Adrenal gland (tissue), 12 donors: ENCODE measurements around the gene ID1. TPM values are rescaled to one million over a fixed set of nuclear protein-coding genes. Genes with fewer than 3 reads are reported as not detected.
A peak's percentile ranks its signal among the peaks of the same experiment; 100 is the strongest.

ENCODE experiments used
- DNase-seq, 7 donors: peaks; one replicate each; pipeline ENCODE4 v3.0.0-alpha.2; 2019 to 2020
- H3K27ac ChIP-seq, 5 donors: fragments of 200-600 bp; sonication (generic) in 4 of 5; 1 replicate in 3 of 5; 2 replicates in 2 of 5; pipeline versions ENCODE4 v1.5.1 to v1.8.0; 2016 to 2020; ENCODE audit warnings: mild to moderate bottlenecking in 1 of 5
- H3K27me3 ChIP-seq: fragments of 200-600 bp; 2 replicates; pipeline ENCODE4 v1.8.0; 2021
- H3K36me3 ChIP-seq, 2 donors: fragments of 200-600 bp; replicated peaks in 1 of 2; 1 replicate in 1 of 2; 2 replicates in 1 of 2; pipeline versions ENCODE4 v1.5.1 to v1.8.0; 2018 to 2022
- H3K4me1 ChIP-seq, 2 donors: fragments of 200-600 bp; replicated peaks in 1 of 2; 1 replicate in 1 of 2; 2 replicates in 1 of 2; pipeline versions ENCODE4 v1.5.1 to v1.8.0; 2018 to 2021
- H3K4me3 ChIP-seq, 4 donors: fragments of 200-600 bp; sonication (generic) in 3 of 4; one replicate each; pipeline ENCODE4 v1.5.1; 2016 to 2018
- H3K9me3 ChIP-seq, 3 donors: fragments of 200-600 bp; sonication (generic) in 1 of 3; replicated peaks in 1 of 3; 1 replicate in 2 of 3; 2 replicates in 1 of 3; pipeline versions ENCODE4 v1.5.1 to v1.8.0; 2016 to 2021
- CTCF ChIP-seq, 6 experiments: fragments of 450-650 bp in 4 of 6; fragments of 200-600 bp in 2 of 6; sonication (generic) in 1 of 6; IDR thresholded peaks; 1 replicate in 5 of 6; 2 replicates in 1 of 6; pipeline versions ENCODE4 v1.5.1 to v1.8.0; 2016 to 2021; ENCODE audit warnings: antibody characterized with exemption in 6 of 6, mild to moderate bottlenecking in 2 of 6, moderate library complexity in 1 of 6
- POLR2A ChIP-seq, 2 donors: fragments of 450-650 bp; IDR thresholded peaks; one replicate each; pipeline ENCODE4 v1.6.1; 2017; ENCODE audit warnings: antibody characterized with exemption in 2 of 2, mild to moderate bottlenecking in 2 of 2, moderate library complexity in 1 of 2
- WGBS, 4 donors: extraction: QIAGEN DNeasy Blood & Tissue Kit in 2 of 4; methylation state at CpG; one replicate each; pipeline versions ENCODE4 v1.1.5 to v1.1.7; 2013 to 2017; 5-methylcytosine and 5-hydroxymethylcytosine counted together
- intact Hi-C, 2 donors: fragments of 100-400 bp; cut with DNase I; formaldehyde crosslinking; loops; one replicate each; pipeline versions ENCODE4 v1.14.1 to v1.15.0; 2022 to 2023
- polyA plus RNA-seq, 3 donors: library from polyadenylated mRNA; stranded (reverse); fragments of 200-250 nt in 2 of 3; fragments of 350-450 nt in 1 of 3; fragmentation: Illumina TruSeq in 1 of 3; extraction: RNeasy Lipid Tissue Mini Kit (QIAGEN cat#74804) in 1 of 3; gene quantifications; one replicate each; pipeline ENCODE4 v1.2.3, GENCODE V29; 2013 to 2014
- total RNA-seq, 9 donors: library from RNA; depleted of rRNA in 4 of 9; stranded (reverse); fragments of >200 nt in 4 of 9; fragments of 120-200 nt in 1 of 9; fragmentation: NEBNext Ultra II Directional in 1 of 9; extraction: Animal tissue kit (Norgen Biotek cat#: 25700) in 1 of 9; gene quantifications; one replicate each; pipeline versions ENCODE4 v1.1.0 to v1.2.4, GENCODE V29; 2013 to 2023
- donor health status: healthy with polysubstance abuse.
- donor health status: Bipolar disorder and iron deficiency.
- donor health status: DM: yes; HTN: yes; CAD: no.
- donor health status: DM: no; HTN: no; CAD: no.
- donor health status: DM: no; HTN: no; CAD: no.
- donor health status: DM: yes; HTN: yes; CAD: no.

ID1 gene
- total and polyA plus RNA-seq, 12 donors, result 19.8 to 468 (median 113) TPM

- H3K9me3 ChIP-seq, result no peaks in the 10 kb centered on the region
- TF ChIP-seq CTCF (IDR thresholded peaks at IDR 0.05), result no peak
- TF ChIP-seq POLR2A (IDR thresholded peaks at IDR 0.05), result peak; percentile 59 to 66
- peaks cover 0 to 22% of the 10 kb centered on the region in 2 donors for H3K4me1 ChIP-seq
- no peaks in the 10 kb centered on the region for H3K27me3 ChIP-seq
- 14 to 19% (median 16%) methylated on average over 34 to 43 of the region's 43 CpGs for WGBS, 4 donors
- intact Hi-C loops, result no loop called here
- H3K27ac ChIP-seq, result peak overlapping the region in 4 of 5 donors; percentile 71 to 90 (median 78)
- DNase-seq, result peak; percentile 85 to 97 (median 93)
- H3K36me3 ChIP-seq, result no peaks in the 10 kb centered on the region
- H3K4me3 ChIP-seq, result peak overlapping the region in 2 of 4 donors; percentile 31 to 64
These were observed 1.1 kb upstream of the ID1 start for GRCh38 chr20:31603822-31604566.

GRCh38 chr20:31604567-31605030 lies 490 bp upstream of the ID1 start:
- TF ChIP-seq POLR2A (IDR thresholded peaks at IDR 0.05), result no peak
- no peak for TF ChIP-seq CTCF (IDR thresholded peaks at IDR 0.05)
- intact Hi-C loops, result no loop called here
- H3K27ac ChIP-seq, result peak overlapping the region in 4 of 5 donors; percentile 71 to 90 (median 78)
- no peaks in the 10 kb centered on the region for H3K36me3 ChIP-seq
- DNase-seq, result no peak
- no peaks in the 10 kb centered on the region for H3K27me3 ChIP-seq
- peak overlapping the region in 2 of 4 donors; percentile 31 to 64 for H3K4me3 ChIP-seq
- no peaks in the 10 kb centered on the region for H3K9me3 ChIP-seq
- whole genome bisulfite sequencing, 4 donors, result 0 to 3% (median 1%) methylated on average over 11 to 14 of the region's 14 CpGs
- peaks cover 0 to 22% of the 10 kb centered on the region in 2 donors for H3K4me1 ChIP-seq

DNA sequence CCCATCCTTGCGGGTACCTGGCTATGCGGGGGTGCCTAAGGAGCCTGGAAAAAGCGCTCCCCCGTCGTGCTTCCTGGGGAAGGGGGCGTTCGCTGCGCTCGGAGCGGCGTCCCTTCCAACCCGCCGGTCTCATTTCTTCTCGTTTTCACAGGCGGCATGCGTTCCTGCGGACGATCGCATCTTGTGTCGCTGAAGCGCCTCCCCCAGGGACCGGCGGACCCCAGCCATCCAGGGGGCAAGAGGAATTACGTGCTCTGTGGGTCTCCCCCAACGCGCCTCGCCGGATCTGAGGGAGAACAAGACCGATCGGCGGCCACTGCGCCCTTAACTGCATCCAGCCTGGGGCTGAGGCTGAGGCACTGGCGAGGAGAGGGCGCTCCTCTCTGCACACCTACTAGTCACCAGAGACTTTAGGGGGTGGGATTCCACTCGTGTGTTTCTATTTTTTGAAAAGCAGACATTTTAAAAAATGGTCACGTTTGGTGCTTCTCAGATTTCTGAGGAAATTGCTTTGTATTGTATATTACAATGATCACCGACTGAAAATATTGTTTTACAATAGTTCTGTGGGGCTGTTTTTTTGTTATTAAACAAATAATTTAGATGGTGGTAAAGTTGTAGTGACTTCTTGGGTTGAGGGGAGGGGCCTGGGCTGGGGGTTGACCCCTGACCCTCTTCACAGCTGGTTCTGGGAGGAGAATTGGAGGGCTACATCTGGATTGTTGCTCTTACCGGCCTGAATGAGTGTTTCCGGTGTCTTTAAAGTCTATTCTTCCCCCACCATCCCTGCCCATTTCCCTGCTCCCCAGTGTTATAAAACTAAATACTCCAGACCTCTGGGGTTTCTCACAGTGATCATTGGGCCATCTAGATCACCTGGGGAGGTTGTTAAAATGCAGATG lies 1.1 kb downstream of the ID1 start:
- Histone ChIP-seq H3K4me1 (peaks cover 0 to 29% of the 10 kb centered on the region in 2 donors), H3K27me3 (no peaks in the 10 kb centered on the region), H3K27ac (peak overlapping the region in 4 of 5 donors; percentile 71 to 90 (median 78)), H3K4me3 (peak overlapping the region in 3 of 4 donors; percentile 12 to 64 (median 31)), H3K9me3 (no peaks in the 10 kb centered on the region), H3K36me3 (no peaks in the 10 kb centered on the region)
- intact Hi-C loops, result no loop called here
- WGBS, 4 donors, result 8 to 19% (median 12%) methylated on average over 20 to 39 of the region's 39 CpGs
- TF ChIP-seq POLR2A (IDR thresholded peaks at IDR 0.05), result peak in 1 of 2 donors; percentile 16
- TF ChIP-seq CTCF (IDR thresholded peaks at IDR 0.05), result no peak
- peak in 1 of 7 donors; percentile 29 for DNase-seq
